HepG2 (cell line): ENCODE results near the gene DHX16. TPM values are rescaled to one million over a fixed set of nuclear protein-coding genes. Genes with fewer than 3 reads are reported as not detected.
"Not testable (repeated sequence)": the region's sequence is repeated elsewhere in the genome, so short reads cannot be mapped to it uniquely, and the experiment has no call there.

ENCODE experiments used
- ADNP ChIP-seq: sonication (generic); formaldehyde crosslinking; IDR thresholded peaks from 2 replicates; pipeline ENCODE4 v1.4.0; 2020; ENCODE audit warnings: missing genetic modification reagents
- HNF4A ChIP-seq: sonication (generic); formaldehyde crosslinking; IDR thresholded peaks from 2 replicates; pipeline ENCODE4 v1.4.0; 2020; ENCODE audit warnings: missing genetic modification reagents
- MED1 ChIP-seq: sonication (generic); formaldehyde crosslinking; IDR thresholded peaks from 2 replicates; pipeline ENCODE4 v1.4.0; 2020; ENCODE audit warnings: missing genetic modification reagents
- SAP130 ChIP-seq: IDR thresholded peaks from 2 replicates; pipeline ENCODE4 v1.6.1; 2016; ENCODE audit warnings: low read depth
- SOX6 ChIP-seq, 2 experiments: fragments of 450-650 bp in 1 of 2; sonication (generic) in 1 of 2; formaldehyde crosslinking in 1 of 2; IDR thresholded peaks; 2 replicates each; pipeline versions ENCODE4 v1.4.0 to v1.6.1; 2017 to 2020; ENCODE audit warnings: antibody characterized with exemption in 1 of 2, mild to moderate bottlenecking in 1 of 2, missing genetic modification reagents in 1 of 2
- ZMYM2 ChIP-seq: sonication (generic); formaldehyde crosslinking; IDR thresholded peaks from 2 replicates; pipeline ENCODE4 v1.8.0; 2022; ENCODE audit warnings: mild to moderate bottlenecking, missing genetic modification reagents
- ZNF556 ChIP-seq: sonication (generic); formaldehyde crosslinking; IDR thresholded peaks from 2 replicates; pipeline ENCODE4 v1.4.0; 2020; ENCODE audit warnings: mild to moderate bottlenecking, missing genetic modification reagents, borderline replicate concordance
- ZNF609 ChIP-seq: sonication (generic); formaldehyde crosslinking; IDR thresholded peaks from 2 replicates; pipeline ENCODE4 v1.4.0; 2020; ENCODE audit warnings: mild to moderate bottlenecking, missing genetic modification reagents, borderline replicate concordance
- ZNF644 ChIP-seq: IDR thresholded peaks from 2 replicates; pipeline ENCODE4 v1.6.1; 2016; ENCODE audit warnings: low read depth
- ZNF687 ChIP-seq: sonication (generic); formaldehyde crosslinking; IDR thresholded peaks from 2 replicates; pipeline ENCODE4 v1.5.1; 2020; ENCODE audit warnings: mild to moderate bottlenecking, missing genetic modification reagents, moderate library complexity
- polyA plus RNA-seq, 8 experiments: library from polyadenylated mRNA; depleted of rRNA in 3 of 8; stranded (reverse) in 7 of 8; unstranded in 1 of 8; fragments of >200 nt; fragmentation: Illumina TruSeq in 4 of 8; extraction: Trizol in 4 of 8; gene quantifications; 2 replicates each; pipeline versions ENCODE4 v1.2.1 to v1.2.3, GENCODE V29; 2011 to 2016; ENCODE audit warnings: low read depth in 4 of 8, missing spikeins in 1 of 8, mixed read lengths in 1 of 8; ENCODE audit not compliant: insufficient read depth in 1 of 8
- total RNA-seq, 5 experiments: library from RNA; depleted of rRNA; stranded (reverse); fragments of >200 nt; fragmentation: Illumina TruSeq; extraction: Trizol; gene quantifications; 2 replicates each; pipeline ENCODE4 v1.2.3, GENCODE V29; 2016; ENCODE audit warnings: low read depth in 1 of 5
- TF ChIP-seq, protein P1 (sequence below): sonication (generic); formaldehyde crosslinking; conservative IDR thresholded peaks from 2 replicates; pipeline ENCODE4 v1.4.0; 2020; ENCODE audit warnings: mild to moderate bottlenecking, missing genetic modification reagents, moderate library complexity

DHX16 gene
- total and polyA plus RNA-seq, 2 of the 13 experiments (the other 11 are each of a cell fraction or from before 2014, with no cell fraction given) = 57.0 to 58.5 TPM

GRCh38 chr6:30657922-30658321, 14.9 kb downstream of the DHX16 start (continued):
- 0 out of 2 replicates have a peak, but pooled peaks have one; percentile 18 for TF ChIP-seq ZNF609 (CRISPR knock-in tag)
- TF ChIP-seq ZNF687 (CRISPR knock-in tag) = peak; percentile 46
- TF ChIP-seq ZMYM2 = peak; percentile 65
- TF ChIP-seq, protein P1, sequence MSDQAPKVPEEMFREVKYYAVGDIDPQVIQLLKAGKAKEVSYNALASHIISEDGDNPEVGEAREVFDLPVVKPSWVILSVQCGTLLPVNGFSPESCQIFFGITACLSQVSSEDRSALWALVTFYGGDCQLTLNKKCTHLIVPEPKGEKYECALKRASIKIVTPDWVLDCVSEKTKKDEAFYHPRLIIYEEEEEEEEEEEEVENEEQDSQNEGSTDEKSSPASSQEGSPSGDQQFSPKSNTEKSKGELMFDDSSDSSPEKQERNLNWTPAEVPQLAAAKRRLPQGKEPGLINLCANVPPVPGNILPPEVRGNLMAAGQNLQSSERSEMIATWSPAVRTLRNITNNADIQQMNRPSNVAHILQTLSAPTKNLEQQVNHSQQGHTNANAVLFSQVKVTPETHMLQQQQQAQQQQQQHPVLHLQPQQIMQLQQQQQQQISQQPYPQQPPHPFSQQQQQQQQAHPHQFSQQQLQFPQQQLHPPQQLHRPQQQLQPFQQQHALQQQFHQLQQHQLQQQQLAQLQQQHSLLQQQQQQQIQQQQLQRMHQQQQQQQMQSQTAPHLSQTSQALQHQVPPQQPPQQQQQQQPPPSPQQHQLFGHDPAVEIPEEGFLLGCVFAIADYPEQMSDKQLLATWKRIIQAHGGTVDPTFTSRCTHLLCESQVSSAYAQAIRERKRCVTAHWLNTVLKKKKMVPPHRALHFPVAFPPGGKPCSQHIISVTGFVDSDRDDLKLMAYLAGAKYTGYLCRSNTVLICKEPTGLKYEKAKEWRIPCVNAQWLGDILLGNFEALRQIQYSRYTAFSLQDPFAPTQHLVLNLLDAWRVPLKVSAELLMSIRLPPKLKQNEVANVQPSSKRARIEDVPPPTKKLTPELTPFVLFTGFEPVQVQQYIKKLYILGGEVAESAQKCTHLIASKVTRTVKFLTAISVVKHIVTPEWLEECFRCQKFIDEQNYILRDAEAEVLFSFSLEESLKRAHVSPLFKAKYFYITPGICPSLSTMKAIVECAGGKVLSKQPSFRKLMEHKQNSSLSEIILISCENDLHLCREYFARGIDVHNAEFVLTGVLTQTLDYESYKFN (CRISPR knock-in tag) = peak; percentile 61
- 0 out of 2 replicates have a peak, but pooled peaks have one; percentile 17 for TF ChIP-seq SAP130
- peak; percentile 44; the same call in 1 of the 2 replicates for TF ChIP-seq ADNP (CRISPR knock-in tag)
- 0 out of 2 replicates have a peak, but pooled peaks have one; percentile 25 for TF ChIP-seq MED1 (CRISPR knock-in tag)
- TF ChIP-seq SOX6 (IDR thresholded peaks at IDR 0.05) = not testable (repeated sequence)
- TF ChIP-seq SOX6 (CRISPR knock-in tag; IDR thresholded peaks at IDR 0.05) = peak; percentile 49
- peak; percentile 79 for TF ChIP-seq HNF4A
- TF ChIP-seq ZNF644 (CRISPR knock-in tag) = peak; percentile 59; the same call in 1 of the 2 replicates
- 0 out of 2 replicates have a peak, but pooled peaks have one; percentile 32 for TF ChIP-seq ZNF556 (CRISPR knock-in tag)
